Esophagus muscularis mucosa (tissue), 4 donors: ENCODE data around the gene RGMA. TPM values are rescaled to one million over a fixed set of nuclear protein-coding genes. Genes with fewer than 3 reads are reported as not detected.
A peak's percentile ranks its signal among the peaks of the same experiment; 100 is the strongest.

Source experiments
- DNase-seq: peaks from one replicate; pipeline ENCODE4 v3.0.0-alpha.2; 2017; ENCODE audit errors: extremely low spot score
- H3K27ac ChIP-seq, 4 donors: fragments of 200-600 bp; sonication (generic); replicated peaks in 1 of 4; 1 replicate in 3 of 4; 2 replicates in 1 of 4; pipeline ENCODE4 v1.5.1; 2016 to 2019; ENCODE audit warnings: mild to moderate bottlenecking in 1 of 4
- H3K27me3 ChIP-seq, 4 donors: fragments of 200-600 bp; sonication (generic); one replicate each; pipeline versions ENCODE4 v1.5.1 to v1.6.0; 2016 to 2019
- H3K36me3 ChIP-seq, 4 donors: fragments of 200-600 bp; sonication (generic); one replicate each; pipeline ENCODE4 v1.5.1; 2016 to 2019
- H3K4me1 ChIP-seq, 4 donors: fragments of 200-600 bp; sonication (generic); one replicate each; pipeline ENCODE4 v1.5.1; 2016 to 2019
- H3K4me3 ChIP-seq, 4 donors: fragments of 200-600 bp; sonication (generic); 1 replicate in 2 of 4; 2 replicates in 2 of 4; pipeline ENCODE4 v1.5.1; 2016 to 2019; ENCODE audit warnings: mild to moderate bottlenecking in 4 of 4, moderate library complexity in 1 of 4
- H3K9me3 ChIP-seq, 4 donors: fragments of 200-600 bp; sonication (generic); 1 replicate in 3 of 4; 2 replicates in 1 of 4; pipeline ENCODE4 v1.5.1; 2016 to 2019
- CTCF ChIP-seq, 3 experiments: fragments of 200-600 bp in 2 of 3; fragments of 450-650 bp in 1 of 3; sonication (generic) in 2 of 3; IDR thresholded peaks; one replicate each; pipeline ENCODE4 v1.5.1; 2017 to 2019; ENCODE audit warnings: antibody characterized with exemption in 3 of 3, mild to moderate bottlenecking in 2 of 3, moderate library complexity in 1 of 3
- EP300 ChIP-seq: sonication (generic); formaldehyde crosslinking; IDR thresholded peaks from one replicate; pipeline ENCODE4 v1.6.1; 2017; ENCODE audit warnings: antibody characterized with exemption
- POLR2A ChIP-seq: fragments of 450-650 bp; IDR thresholded peaks from one replicate; pipeline ENCODE4 v1.6.1; 2017; ENCODE audit warnings: antibody characterized with exemption, moderate library complexity, mild to moderate bottlenecking, low read depth
- POLR2AphosphoS5 ChIP-seq, 2 donors: sonication (generic); formaldehyde crosslinking; IDR thresholded peaks; one replicate each; pipeline ENCODE4 v1.6.1; 2017; ENCODE audit warnings: antibody characterized with exemption in 2 of 2
- WGBS: methylation state at CpG from one replicate; pipeline ENCODE4 v1.1.5; 2018; 5-methylcytosine and 5-hydroxymethylcytosine counted together
- intact Hi-C: fragments of 100-400 bp; cut with DNase I; formaldehyde crosslinking; loops from one replicate; pipeline ENCODE4 v1.15.1; 2023
- total RNA-seq, 4 donors: library from RNA; depleted of rRNA; stranded (reverse); fragments of >200 nt; gene quantifications; one replicate each; pipeline versions ENCODE4 v1.1.0 to v1.2.1, GENCODE V29; 2016

The RGMA gene
- total RNA-seq, 4 donors from 2014 or later, result 101 to 312 (median 188) TPM

GRCh38 chr15:93036951-93037819 lies 51.8 kb downstream of the RGMA start:
- H3K4me3 ChIP-seq, result no peak overlapping the region
- TF ChIP-seq EP300 (no peak), CTCF (IDR thresholded peaks at IDR 0.05) (peak; percentile 31 to 49 (median 33)), POLR2AphosphoS5 (IDR thresholded peaks at IDR 0.05) (peak in 1 of 2 donors; percentile 37)
- peaks cover 0 to 6% (median 0%) of the 10 kb centered on the region in 4 donors for H3K36me3 ChIP-seq
- peak overlapping the region; percentile 26 to 46 (median 32) for H3K27ac ChIP-seq
- 58% methylated on average over 19 of the region's 29 CpGs for WGBS
- no peaks in the 10 kb centered on the region for H3K9me3 ChIP-seq
- DNase-seq, result no peak
- peaks cover 0 to 28% (median 25%) of the 10 kb centered on the region in 4 donors for H3K4me1 ChIP-seq
- H3K27me3 ChIP-seq, result no peaks in the 10 kb centered on the region
- intact Hi-C loops, result no loop called here

- peaks cover 0 to 1% (median 0%) of the 10 kb centered on the region in 4 donors for H3K36me3 ChIP-seq
- TF ChIP-seq CTCF (IDR thresholded peaks at IDR 0.05) (peak; percentile 52 to 68 (median 54)), EP300 (no peak), POLR2AphosphoS5 (IDR thresholded peaks at IDR 0.05) (no peak)
- intact Hi-C loops, result no loop called here
- no peaks in the 10 kb centered on the region for H3K9me3 ChIP-seq
- no peak for DNase-seq
- no peak overlapping the region for H3K4me3 ChIP-seq
- 59% methylated on average over 18 of the region's 32 CpGs for WGBS
- H3K27ac ChIP-seq, result no peak overlapping the region
- peaks cover 0 to 29% (median 27%) of the 10 kb centered on the region in 4 donors for H3K4me1 ChIP-seq
- H3K27me3 ChIP-seq, result no peaks in the 10 kb centered on the region
Observed at GRCh38 chr15:93035953-93036810, 52.8 kb downstream of the RGMA start.

GRCh38 chr15:93035092-93035915 lies 53.7 kb downstream of the RGMA start:
- H3K4me3 ChIP-seq, result no peak overlapping the region
- no peaks in the 10 kb centered on the region for H3K9me3 ChIP-seq
- H3K27ac ChIP-seq, result no peak overlapping the region
- intact Hi-C loops, result no loop called here
- H3K36me3 ChIP-seq, result no peaks in the 10 kb centered on the region
- WGBS, result 77% methylated on average over 18 of the region's 18 CpGs
- TF ChIP-seq POLR2AphosphoS5 (IDR thresholded peaks at IDR 0.05), result no peak
- no peak for TF ChIP-seq CTCF (IDR thresholded peaks at IDR 0.05)
- TF ChIP-seq POLR2A, result no peak
- no peak for TF ChIP-seq EP300
- DNase-seq, result no peak
- peaks cover 0 to 5% (median 0%) of the 10 kb centered on the region in 4 donors for H3K27me3 ChIP-seq
- peaks cover 8 to 38% (median 36%) of the 10 kb centered on the region in 4 donors for H3K4me1 ChIP-seq

GRCh38 chr15:93034512-93034911 lies 54.5 kb downstream of the RGMA start:
- Histone ChIP-seq H3K4me3 (no peak overlapping the region), H3K9me3 (no peaks in the 10 kb centered on the region), H3K27me3 (peaks cover 0 to 5% (median 0%) of the 10 kb centered on the region in 4 donors), H3K4me1 (peaks cover 16 to 46% (median 44%) of the 10 kb centered on the region in 4 donors), H3K36me3 (no peaks in the 10 kb centered on the region), H3K27ac (no peak overlapping the region)
- DNase-seq, result no peak
- TF ChIP-seq EP300 (no peak), POLR2AphosphoS5 (IDR thresholded peaks at IDR 0.05) (no peak), CTCF (IDR thresholded peaks at IDR 0.05) (no peak), POLR2A (no peak)
- WGBS, result 80% methylated on average over 7 of the region's 7 CpGs
- intact Hi-C loops, result loop anchor here (5.0 kb wide), 1 partner anchor 53 kb away; the partner anchor contains the start of gene RGMA
